HL-60 (cell line): Measurements from ENCODE around the gene TMEM250.

Source experiments
- CTCF ChIP-seq: IDR thresholded peaks from one replicate; pipeline ENCODE4 v1.5.1; 2011; ENCODE audit warnings: low read length, control low read depth, inconsistent platforms; ENCODE audit not compliant: insufficient read depth
- GABPA ChIP-seq: IDR thresholded peaks from 2 replicates; pipeline ENCODE4 v1.6.1; 2012; ENCODE audit warnings: low read depth
- POLR2AphosphoS5 ChIP-seq: IDR thresholded peaks from 2 replicates; pipeline ENCODE4 v1.6.1; 2012; ENCODE audit warnings: low read depth

- TF ChIP-seq CTCF (no peak), POLR2AphosphoS5 (no peak), GABPA (no peak)
Measured at GRCh38 chr9:136163248-136163850, 44.7 kb upstream of the TMEM250 start.
